Adrenal gland (tissue), 5 donors: ENCODE results near the gene ARAP1.

ENCODE experiments used
- POLR2A ChIP-seq, 2 donors: fragments of 450-650 bp; IDR thresholded peaks; one replicate each; pipeline ENCODE4 v1.6.1; 2017; ENCODE audit warnings: antibody characterized with exemption in 2 of 2, mild to moderate bottlenecking in 2 of 2, moderate library complexity in 1 of 2
- TF ChIP-seq, protein P1 (sequence below), 6 experiments: fragments of 450-650 bp in 4 of 6; fragments of 200-600 bp in 2 of 6; sonication (generic) in 1 of 6; IDR thresholded peaks; 1 replicate in 5 of 6; 2 replicates in 1 of 6; pipeline versions ENCODE4 v1.5.1 to v1.8.0; 2016 to 2021; ENCODE audit warnings: antibody characterized with exemption in 6 of 6, mild to moderate bottlenecking in 2 of 6, moderate library complexity in 1 of 6
- donor health status: DM: no; HTN: no; CAD: no.

DNA sequence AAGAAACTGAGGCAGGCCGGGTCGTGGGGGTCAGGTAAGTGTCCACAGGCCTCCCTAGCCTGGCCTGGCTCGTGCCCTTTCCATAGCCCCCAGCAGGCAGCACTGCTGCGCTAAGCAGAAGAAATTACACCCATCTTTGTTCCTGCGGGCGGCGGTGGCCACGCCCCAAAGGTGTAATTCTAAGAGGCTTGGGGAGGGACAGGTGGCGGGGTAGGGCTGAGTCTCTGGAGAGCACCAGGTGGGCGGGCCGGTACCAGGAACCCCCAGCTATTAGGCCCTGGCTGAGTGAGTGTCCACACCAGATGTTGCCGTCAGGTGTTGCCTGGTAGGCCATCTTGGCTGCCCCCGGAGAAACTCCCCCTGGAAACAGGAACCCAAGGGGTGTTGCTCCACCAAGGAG, 12.3 kb upstream of the ARAP1 start:
- TF ChIP-seq, protein P1, sequence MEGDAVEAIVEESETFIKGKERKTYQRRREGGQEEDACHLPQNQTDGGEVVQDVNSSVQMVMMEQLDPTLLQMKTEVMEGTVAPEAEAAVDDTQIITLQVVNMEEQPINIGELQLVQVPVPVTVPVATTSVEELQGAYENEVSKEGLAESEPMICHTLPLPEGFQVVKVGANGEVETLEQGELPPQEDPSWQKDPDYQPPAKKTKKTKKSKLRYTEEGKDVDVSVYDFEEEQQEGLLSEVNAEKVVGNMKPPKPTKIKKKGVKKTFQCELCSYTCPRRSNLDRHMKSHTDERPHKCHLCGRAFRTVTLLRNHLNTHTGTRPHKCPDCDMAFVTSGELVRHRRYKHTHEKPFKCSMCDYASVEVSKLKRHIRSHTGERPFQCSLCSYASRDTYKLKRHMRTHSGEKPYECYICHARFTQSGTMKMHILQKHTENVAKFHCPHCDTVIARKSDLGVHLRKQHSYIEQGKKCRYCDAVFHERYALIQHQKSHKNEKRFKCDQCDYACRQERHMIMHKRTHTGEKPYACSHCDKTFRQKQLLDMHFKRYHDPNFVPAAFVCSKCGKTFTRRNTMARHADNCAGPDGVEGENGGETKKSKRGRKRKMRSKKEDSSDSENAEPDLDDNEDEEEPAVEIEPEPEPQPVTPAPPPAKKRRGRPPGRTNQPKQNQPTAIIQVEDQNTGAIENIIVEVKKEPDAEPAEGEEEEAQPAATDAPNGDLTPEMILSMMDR (IDR thresholded peaks at IDR 0.05), result no peak
- no peak for TF ChIP-seq POLR2A (IDR thresholded peaks at IDR 0.05)
